ENCODE data around the gene KLC4. TPM values are rescaled to one million over a fixed set of nuclear protein-coding genes. Genes with fewer than 3 reads are reported as not detected.

KLC4 gene
- total RNA-seq, 1 donor from 2014 or later = 8.8 TPM

DNA sequence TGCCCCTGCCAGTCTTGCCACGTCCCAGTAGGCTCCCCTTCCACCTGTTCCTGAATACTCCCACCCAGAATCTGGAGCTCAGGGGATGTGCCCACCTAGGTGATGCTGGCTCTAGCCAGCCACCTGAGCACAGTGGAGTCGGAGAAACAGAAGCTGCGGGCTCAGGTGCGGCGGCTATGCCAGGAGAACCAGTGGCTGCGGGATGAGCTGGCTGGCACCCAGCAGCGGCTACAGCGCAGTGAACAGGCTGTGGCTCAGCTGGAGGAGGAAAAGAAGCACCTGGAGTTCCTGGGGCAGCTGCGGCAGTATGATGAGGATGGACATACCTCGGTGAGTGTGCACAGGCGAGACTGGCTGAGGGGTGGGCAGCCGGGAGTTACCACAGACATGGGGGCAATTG, 3.4 kb downstream of the KLC4 start:
- no peak overlapping the region for H3K4me3 ChIP-seq (ENCODE audit: low read depth, low read length)
- TF ChIP-seq, protein P1, sequence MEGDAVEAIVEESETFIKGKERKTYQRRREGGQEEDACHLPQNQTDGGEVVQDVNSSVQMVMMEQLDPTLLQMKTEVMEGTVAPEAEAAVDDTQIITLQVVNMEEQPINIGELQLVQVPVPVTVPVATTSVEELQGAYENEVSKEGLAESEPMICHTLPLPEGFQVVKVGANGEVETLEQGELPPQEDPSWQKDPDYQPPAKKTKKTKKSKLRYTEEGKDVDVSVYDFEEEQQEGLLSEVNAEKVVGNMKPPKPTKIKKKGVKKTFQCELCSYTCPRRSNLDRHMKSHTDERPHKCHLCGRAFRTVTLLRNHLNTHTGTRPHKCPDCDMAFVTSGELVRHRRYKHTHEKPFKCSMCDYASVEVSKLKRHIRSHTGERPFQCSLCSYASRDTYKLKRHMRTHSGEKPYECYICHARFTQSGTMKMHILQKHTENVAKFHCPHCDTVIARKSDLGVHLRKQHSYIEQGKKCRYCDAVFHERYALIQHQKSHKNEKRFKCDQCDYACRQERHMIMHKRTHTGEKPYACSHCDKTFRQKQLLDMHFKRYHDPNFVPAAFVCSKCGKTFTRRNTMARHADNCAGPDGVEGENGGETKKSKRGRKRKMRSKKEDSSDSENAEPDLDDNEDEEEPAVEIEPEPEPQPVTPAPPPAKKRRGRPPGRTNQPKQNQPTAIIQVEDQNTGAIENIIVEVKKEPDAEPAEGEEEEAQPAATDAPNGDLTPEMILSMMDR (conservative IDR thresholded peaks at IDR 0.05; ENCODE audit: low read depth, low read length) = no peak
- DNase-seq (ENCODE audit: low read depth) = no peak

DNA sequence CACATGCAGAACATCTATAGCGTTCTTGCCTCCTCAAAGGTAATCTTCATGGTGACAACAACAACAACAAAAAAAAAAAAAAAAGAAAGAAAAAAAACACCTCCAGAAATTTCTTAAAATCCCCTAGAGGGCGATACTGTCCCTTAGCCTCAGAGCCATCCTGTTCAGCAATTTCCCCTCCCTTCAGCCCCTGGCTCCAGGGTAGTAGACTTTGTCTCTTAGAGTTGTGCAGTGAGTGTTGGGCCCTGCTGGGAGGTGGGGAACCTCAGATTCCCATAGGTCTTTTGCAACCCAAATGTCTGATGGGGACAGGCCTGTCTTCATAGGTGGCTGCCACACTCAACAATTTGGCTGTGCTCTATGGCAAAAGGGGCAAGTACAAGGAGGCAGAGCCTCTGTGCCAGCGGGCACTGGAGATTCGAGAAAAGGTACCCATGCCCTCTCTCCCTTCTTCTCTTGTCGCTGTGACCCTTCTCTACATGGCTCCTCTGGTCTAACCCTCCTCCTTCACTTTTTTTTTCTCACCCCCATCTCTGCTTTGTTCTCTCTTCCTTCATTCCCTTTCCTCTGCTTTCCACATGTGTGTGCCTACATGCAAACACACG, 10.7 kb downstream of the KLC4 start:
- no peak for DNase-seq (ENCODE audit: low read depth)
- TF ChIP-seq, protein P1 (conservative IDR thresholded peaks at IDR 0.05; ENCODE audit: low read depth, low read length) = peak; percentile 76

DNA sequence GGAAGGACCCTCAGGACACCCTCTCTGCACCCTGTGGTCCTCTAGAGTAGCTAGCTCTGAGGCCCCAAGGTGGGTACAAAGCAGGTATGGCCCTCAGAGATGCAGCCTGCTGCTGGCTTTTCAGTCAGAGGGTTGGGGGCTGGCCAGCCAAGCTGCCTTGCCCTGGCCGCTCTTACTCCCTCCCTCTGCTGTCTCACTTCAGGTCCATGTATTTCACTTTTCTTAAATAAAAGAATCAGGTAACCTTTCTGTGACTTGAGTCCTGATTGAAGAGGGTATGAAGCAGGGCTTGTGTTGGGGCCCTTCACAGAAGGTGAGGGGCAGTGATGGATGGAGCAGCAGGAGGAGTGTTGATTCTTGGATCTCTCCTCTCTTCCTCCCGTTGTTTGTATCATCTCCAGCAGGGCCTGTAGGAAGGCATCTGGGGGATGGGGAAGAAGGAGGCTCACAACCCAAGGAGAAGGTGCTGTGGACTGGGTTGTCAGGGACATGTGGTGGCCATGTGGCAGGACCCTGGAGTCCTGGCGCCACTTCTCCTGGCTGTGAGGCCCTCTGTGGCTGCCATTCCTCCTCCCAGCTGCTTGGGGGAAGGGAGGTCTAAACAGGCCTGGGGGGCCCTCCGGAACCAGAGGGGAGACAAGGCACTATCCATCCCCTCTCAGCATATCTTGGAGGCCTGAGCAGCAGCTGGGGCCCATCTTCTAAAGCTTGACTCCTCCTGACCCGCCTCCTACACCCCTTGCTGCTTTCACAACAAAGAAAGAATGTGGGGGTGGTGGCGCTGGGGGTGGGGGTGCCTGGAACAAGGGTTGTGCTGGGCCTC, 15.6 kb downstream of the KLC4 start:
- TF ChIP-seq, protein P1 (conservative IDR thresholded peaks at IDR 0.05; ENCODE audit: low read depth, low read length) = no peak
- H3K4me3 ChIP-seq (ENCODE audit: low read depth, low read length) = no peak overlapping the region
- DNase-seq (ENCODE audit: low read depth) = no peak

More for the DNA sequence above, 10.7 kb downstream of the KLC4 start:
- no peak overlapping the region for H3K4me3 ChIP-seq (ENCODE audit: low read depth, low read length)

DNA sequence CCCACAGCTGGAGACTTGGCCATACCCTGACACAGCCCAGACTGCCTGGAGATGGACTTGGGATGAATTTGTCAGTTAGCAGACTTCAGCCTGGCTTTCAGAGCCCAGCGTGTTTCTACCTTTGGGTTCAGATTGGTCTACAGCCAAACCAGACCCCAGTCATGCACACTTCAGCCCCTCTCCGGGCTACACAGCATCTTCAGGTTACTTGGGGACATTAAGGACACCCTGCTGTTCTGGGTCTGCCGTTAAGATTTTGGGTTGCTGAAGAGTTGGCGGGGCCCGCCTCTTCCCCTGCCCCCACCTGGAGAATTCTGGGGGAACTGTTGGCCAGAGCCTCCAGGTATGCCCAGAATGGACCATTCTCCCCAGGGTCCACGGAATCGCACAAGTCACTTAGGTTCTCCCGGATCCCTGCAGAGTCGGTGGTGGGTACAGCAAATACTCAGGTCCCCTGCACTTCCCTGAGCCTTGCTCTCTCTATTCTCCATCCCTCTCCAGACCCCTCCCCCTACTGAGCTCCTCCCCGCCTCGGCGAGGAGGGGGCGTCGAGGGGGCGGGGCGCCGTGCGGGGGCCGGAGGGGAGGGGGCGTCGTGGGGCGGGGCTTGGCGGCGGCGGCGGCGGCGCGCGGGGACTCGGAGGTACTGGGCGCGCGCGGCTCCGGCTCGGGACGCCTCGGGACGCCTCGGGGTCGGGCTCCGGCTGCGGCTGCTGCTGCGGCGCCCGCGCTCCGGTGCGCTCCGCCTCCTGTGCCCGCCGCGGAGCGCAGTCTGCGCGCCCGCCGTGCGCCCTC, 16.4 kb downstream of the KLC4 start, which contains the start of gene PTK7:
TSS of gene PTK7 (plus strand) at position 645 of the 794 bp plus-strand sequence. CDS start 175 bp downstream, outside the sequence.
- H3K4me3 ChIP-seq (ENCODE audit: low read depth, low read length) = peak within 1 kb of the TSS; percentile 77
- TF ChIP-seq, protein P1 (conservative IDR thresholded peaks at IDR 0.05; ENCODE audit: low read depth, low read length) = no peak
- no peak for DNase-seq (ENCODE audit: low read depth)

DNA sequence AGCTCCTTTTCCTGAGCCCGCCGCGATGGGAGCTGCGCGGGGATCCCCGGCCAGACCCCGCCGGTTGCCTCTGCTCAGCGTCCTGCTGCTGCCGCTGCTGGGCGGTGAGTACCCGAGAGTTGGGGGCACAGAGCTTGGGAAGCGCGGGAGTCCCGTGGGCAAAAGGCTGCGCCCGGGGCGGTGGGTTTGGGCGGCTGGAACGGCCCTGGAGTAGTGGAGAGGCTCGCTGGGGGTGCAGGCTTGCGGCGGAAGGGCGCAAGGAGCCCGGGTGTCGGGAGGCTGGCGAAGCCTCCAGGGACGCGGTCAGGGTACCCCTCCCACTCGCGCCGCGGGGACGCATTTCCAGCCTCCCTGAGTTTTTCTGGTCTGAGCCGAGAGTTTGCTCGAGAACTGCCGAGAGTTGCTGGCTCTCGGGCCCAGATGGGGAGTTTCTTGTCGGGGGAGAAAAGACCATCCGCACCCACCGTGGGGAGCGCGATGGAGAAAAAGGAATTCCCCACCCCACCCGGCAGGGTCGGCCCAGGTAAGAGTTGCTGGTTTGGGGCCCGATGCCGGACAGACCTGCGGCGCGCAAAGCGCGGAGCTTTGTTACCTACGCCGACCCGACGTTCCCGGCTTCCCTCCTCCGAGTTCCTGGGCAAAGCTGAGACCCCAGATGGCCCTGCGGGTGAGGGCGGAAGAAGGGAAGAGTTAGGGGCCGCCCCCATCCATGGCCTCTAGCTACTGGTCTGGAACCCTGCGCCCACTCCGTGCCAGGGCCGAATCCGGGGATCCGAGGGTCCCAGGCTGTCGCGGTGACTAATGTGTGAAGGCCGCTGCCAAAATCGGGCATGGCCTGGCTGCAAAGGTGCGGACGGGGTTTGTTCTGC, 17.3 kb downstream of the KLC4 start:
- H3K4me3 ChIP-seq (ENCODE audit: low read depth, low read length) = peak overlapping the region; percentile 77
- TF ChIP-seq, protein P1 (conservative IDR thresholded peaks at IDR 0.05; ENCODE audit: low read depth, low read length) = no peak
- no peak for DNase-seq (ENCODE audit: low read depth)

DNA sequence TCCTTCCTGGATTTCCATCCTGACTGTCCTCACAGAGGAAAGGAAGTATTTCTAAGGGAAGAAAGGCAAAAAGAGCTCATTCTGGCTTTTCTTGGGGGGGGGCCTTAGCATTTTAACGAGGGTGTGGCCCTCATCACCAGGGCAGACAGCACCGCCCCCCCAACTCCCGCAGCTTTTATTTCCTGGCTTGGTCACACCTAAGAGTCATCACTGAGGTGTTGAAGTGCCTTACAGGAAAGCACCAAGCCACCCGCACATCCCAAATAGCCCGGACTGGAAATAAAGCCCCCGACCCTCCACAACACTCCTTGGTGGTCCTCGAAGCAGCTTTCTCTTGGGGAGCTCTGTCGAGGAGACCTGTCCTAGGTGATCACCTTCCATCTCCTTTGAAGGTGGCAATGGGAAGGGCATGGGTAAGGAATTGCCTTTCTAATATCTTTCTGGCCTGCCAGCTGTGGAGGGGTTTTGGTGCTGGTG, 17.9 kb downstream of the KLC4 start:
- H3K4me3 ChIP-seq (ENCODE audit: low read depth, low read length) = peak overlapping the region; percentile 77
- TF ChIP-seq, protein P1 (conservative IDR thresholded peaks at IDR 0.05; ENCODE audit: low read depth, low read length) = no peak
- DNase-seq (ENCODE audit: low read depth) = no peak

Data from epithelial cell of proximal tubule (primary cell).